Left ventricle myocardium inferior (tissue), 1 donor: ENCODE results near the gene MAPK10. TPM values are rescaled to one million over a fixed set of nuclear protein-coding genes. Genes with fewer than 3 reads are reported as not detected.

Experiments
- DNase-seq: peaks from one replicate; pipeline ENCODE4 v3.0.0-alpha.2; 2020
- H3K27ac ChIP-seq: fragments of 200-600 bp; replicated peaks from 2 replicates; pipeline ENCODE4 v1.8.0; 2021
- H3K27me3 ChIP-seq: fragments of 200-600 bp; 2 replicates; pipeline ENCODE4 v1.8.0; 2021; ENCODE audit warnings: low read depth
- H3K36me3 ChIP-seq: fragments of 200-600 bp; 2 replicates; pipeline ENCODE4 v1.8.0; 2021
- H3K4me1 ChIP-seq: fragments of 200-600 bp; 2 replicates; pipeline ENCODE4 v1.8.0; 2021
- H3K4me3 ChIP-seq: fragments of 200-600 bp; 2 replicates; pipeline ENCODE4 v1.8.0; 2021; ENCODE audit warnings: mild to moderate bottlenecking, moderate library complexity
- H3K9me3 ChIP-seq: fragments of 200-600 bp; replicated peaks from 2 replicates; pipeline ENCODE4 v1.8.0; 2021
- CTCF ChIP-seq: fragments of 200-600 bp; IDR thresholded peaks from 2 replicates; pipeline ENCODE4 v1.8.0; 2021; ENCODE audit warnings: antibody characterized with exemption, mild to moderate bottlenecking, borderline replicate concordance
- intact Hi-C: fragments of 100-400 bp; cut with micrococcal nuclease; formaldehyde crosslinking; loops from one replicate; pipeline ENCODE4 v1.11.0; 2022
- total RNA-seq: library from RNA; stranded (reverse); fragmentation: NEBNext Ultra II Directional; extraction: Animal tissue kit (Norgen Biotek cat#: 25700); gene quantifications from one replicate; pipeline ENCODE4 v1.2.1, GENCODE V29; 2021
- donor health status: DM: no; HTN: yes; CAD: no; lungs with severe emphysema.

MAPK10 gene
- total RNA-seq, 1 donor from 2014 or later = 4.0 TPM

GRCh38 chr4:85953651-85954018 is 406.2 kb downstream of the MAPK10 start:
- H3K4me3 ChIP-seq = no peak overlapping the region
- no peaks in the 10 kb centered on the region for H3K27me3 ChIP-seq
- H3K27ac ChIP-seq = no peak overlapping the region
- H3K4me1 ChIP-seq = peaks cover 4% of the 10 kb centered on the region
- intact Hi-C loops = no loop called here
- DNase-seq = no peak
- no peak for TF ChIP-seq CTCF
- H3K36me3 ChIP-seq = no peaks in the 10 kb centered on the region
- H3K9me3 ChIP-seq = no peaks in the 10 kb centered on the region

- H3K9me3 ChIP-seq = no peaks in the 10 kb centered on the region
- DNase-seq = no peak
- no peaks in the 10 kb centered on the region for H3K27me3 ChIP-seq
- no peak overlapping the region for H3K4me3 ChIP-seq
- no peak for TF ChIP-seq CTCF
- H3K36me3 ChIP-seq = no peaks in the 10 kb centered on the region
- H3K27ac ChIP-seq = no peak overlapping the region
- intact Hi-C loops = no loop called here
- H3K4me1 ChIP-seq = peaks cover 4% of the 10 kb centered on the region
These were observed 406.7 kb downstream of the MAPK10 start for GRCh38 chr4:85952972-85953650.

- intact Hi-C loops = no loop called here
- Histone ChIP-seq H3K27me3 (no peaks in the 10 kb centered on the region), H3K9me3 (no peaks in the 10 kb centered on the region), H3K36me3 (no peaks in the 10 kb centered on the region), H3K4me3 (no peak overlapping the region), H3K4me1 (peaks cover 4% of the 10 kb centered on the region), H3K27ac (no peak overlapping the region)
- no peak for DNase-seq
- TF ChIP-seq CTCF = no peak
These were observed 407.3 kb downstream of the MAPK10 start for GRCh38 chr4:85952528-85952927.

GRCh38 chr4:85951099-85951498 is 408.8 kb downstream of the MAPK10 start:
- no peak for TF ChIP-seq CTCF
- Histone ChIP-seq H3K36me3 (no peaks in the 10 kb centered on the region), H3K4me3 (no peak overlapping the region), H3K27ac (no peak overlapping the region), H3K4me1 (peaks cover 4% of the 10 kb centered on the region), H3K9me3 (no peaks in the 10 kb centered on the region), H3K27me3 (no peaks in the 10 kb centered on the region)
- DNase-seq = no peak
- intact Hi-C loops = no loop called here

GRCh38 chr4:85946821-85947220 is 413.0 kb downstream of the MAPK10 start:
- H3K4me1 ChIP-seq = no peaks in the 10 kb centered on the region

More at GRCh38 chr4:85946821-85947220, 413.0 kb downstream of the MAPK10 start:
- intact Hi-C loops = no loop called here
- no peaks in the 10 kb centered on the region for H3K9me3 ChIP-seq
- no peak overlapping the region for H3K27ac ChIP-seq
- TF ChIP-seq CTCF = no peak
- no peak for DNase-seq
- H3K36me3 ChIP-seq = peaks cover 5% of the 10 kb centered on the region
- no peak overlapping the region for H3K4me3 ChIP-seq
- no peaks in the 10 kb centered on the region for H3K27me3 ChIP-seq
